Endothelial cell (in vitro differentiated cells): Measurements from ENCODE around the gene DEAF1. TPM values are rescaled to one million over a fixed set of nuclear protein-coding genes. Genes with fewer than 3 reads are reported as not detected.

Experiments used
- DNase-seq: peaks from one replicate; pipeline ENCODE4 v3.0.0; 2021; ENCODE audit warnings: low spot score
- H3K27ac Mint-ChIP-seq: one replicate; pipeline ENCODE4 v1.8.0; 2021; ENCODE audit warnings: mixed read lengths, inconsistent platforms; ENCODE audit not compliant: unreplicated experiment
- H3K27me3 Mint-ChIP-seq: one replicate; pipeline ENCODE4 v1.8.0; 2021; ENCODE audit warnings: mild to moderate bottlenecking, moderate library complexity, mixed read lengths, inconsistent platforms; ENCODE audit not compliant: unreplicated experiment
- H3K36me3 Mint-ChIP-seq: one replicate; pipeline ENCODE4 v1.8.0; 2021; ENCODE audit warnings: mild to moderate bottlenecking, low read depth, mixed read lengths, inconsistent platforms; ENCODE audit not compliant: unreplicated experiment
- H3K4me1 Mint-ChIP-seq: one replicate; pipeline ENCODE4 v1.8.0; 2021; ENCODE audit warnings: mild to moderate bottlenecking, mixed read lengths, inconsistent platforms; ENCODE audit not compliant: unreplicated experiment
- H3K4me3 Mint-ChIP-seq: one replicate; pipeline ENCODE4 v1.8.0; 2021; ENCODE audit warnings: mild to moderate bottlenecking, mixed read lengths, inconsistent platforms; ENCODE audit not compliant: unreplicated experiment
- H3K9me3 Mint-ChIP-seq: one replicate; pipeline ENCODE4 v1.8.0; 2021; ENCODE audit warnings: mixed read lengths, inconsistent platforms; ENCODE audit not compliant: unreplicated experiment
- total RNA-seq: library from RNA; stranded (reverse); fragmentation: NEBNext Ultra II Directional; extraction: Animal tissue kit (Norgen Biotek cat#: 25700); gene quantifications from one replicate; pipeline ENCODE4 v1.2.1, GENCODE V29; 2021; ENCODE audit not compliant: unreplicated experiment
- TF ChIP-seq, protein P1 (sequence below): fragments of 200-600 bp; sonication (generic); IDR thresholded peaks from one replicate; pipeline ENCODE4 v1.5.0; 2021; ENCODE audit warnings: antibody characterized with exemption; ENCODE audit not compliant: unreplicated experiment

DEAF1 gene
- total RNA-seq, 1 donor from 2014 or later: 118 TPM

DNA sequence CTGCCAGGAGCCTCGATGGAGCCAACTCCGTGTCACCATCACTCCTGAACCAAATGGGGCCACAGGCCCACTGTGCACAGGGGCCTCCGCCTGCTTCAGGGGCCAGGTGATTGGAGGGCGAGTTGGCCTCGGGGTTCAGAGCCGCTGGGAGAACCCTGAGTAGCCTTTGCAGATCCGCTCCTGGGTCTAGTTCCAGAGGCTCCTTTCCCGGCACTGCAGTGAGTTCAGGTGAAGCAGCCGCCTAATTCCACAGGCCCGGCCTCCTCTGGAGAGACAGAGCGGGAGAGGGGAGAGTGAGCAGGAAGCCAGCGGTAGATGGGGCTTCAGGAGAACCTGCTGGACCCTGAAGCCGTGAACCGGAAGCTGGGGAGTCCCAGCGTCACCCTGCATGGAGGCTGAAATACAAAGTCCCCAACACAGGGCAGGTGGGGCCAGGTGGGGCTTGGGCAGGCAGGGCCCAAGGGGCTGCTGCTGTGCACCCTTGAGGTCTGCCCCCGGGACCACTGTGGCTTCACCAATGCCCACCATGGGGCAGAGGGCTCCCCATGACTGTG, 35.4 kb downstream of the DEAF1 start:
- Mint-ChIP-seq H3K4me1 (no peaks in the 10 kb centered on the region), H3K4me3 (peak overlapping the region; percentile 56), H3K9me3 (no peaks in the 10 kb centered on the region), H3K36me3 (peaks cover 26% of the 10 kb centered on the region), H3K27me3 (peaks cover 7% of the 10 kb centered on the region), H3K27ac (no peak overlapping the region)
- no peak for DNase-seq
- TF ChIP-seq, protein P1, sequence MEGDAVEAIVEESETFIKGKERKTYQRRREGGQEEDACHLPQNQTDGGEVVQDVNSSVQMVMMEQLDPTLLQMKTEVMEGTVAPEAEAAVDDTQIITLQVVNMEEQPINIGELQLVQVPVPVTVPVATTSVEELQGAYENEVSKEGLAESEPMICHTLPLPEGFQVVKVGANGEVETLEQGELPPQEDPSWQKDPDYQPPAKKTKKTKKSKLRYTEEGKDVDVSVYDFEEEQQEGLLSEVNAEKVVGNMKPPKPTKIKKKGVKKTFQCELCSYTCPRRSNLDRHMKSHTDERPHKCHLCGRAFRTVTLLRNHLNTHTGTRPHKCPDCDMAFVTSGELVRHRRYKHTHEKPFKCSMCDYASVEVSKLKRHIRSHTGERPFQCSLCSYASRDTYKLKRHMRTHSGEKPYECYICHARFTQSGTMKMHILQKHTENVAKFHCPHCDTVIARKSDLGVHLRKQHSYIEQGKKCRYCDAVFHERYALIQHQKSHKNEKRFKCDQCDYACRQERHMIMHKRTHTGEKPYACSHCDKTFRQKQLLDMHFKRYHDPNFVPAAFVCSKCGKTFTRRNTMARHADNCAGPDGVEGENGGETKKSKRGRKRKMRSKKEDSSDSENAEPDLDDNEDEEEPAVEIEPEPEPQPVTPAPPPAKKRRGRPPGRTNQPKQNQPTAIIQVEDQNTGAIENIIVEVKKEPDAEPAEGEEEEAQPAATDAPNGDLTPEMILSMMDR: no peak

DNA sequence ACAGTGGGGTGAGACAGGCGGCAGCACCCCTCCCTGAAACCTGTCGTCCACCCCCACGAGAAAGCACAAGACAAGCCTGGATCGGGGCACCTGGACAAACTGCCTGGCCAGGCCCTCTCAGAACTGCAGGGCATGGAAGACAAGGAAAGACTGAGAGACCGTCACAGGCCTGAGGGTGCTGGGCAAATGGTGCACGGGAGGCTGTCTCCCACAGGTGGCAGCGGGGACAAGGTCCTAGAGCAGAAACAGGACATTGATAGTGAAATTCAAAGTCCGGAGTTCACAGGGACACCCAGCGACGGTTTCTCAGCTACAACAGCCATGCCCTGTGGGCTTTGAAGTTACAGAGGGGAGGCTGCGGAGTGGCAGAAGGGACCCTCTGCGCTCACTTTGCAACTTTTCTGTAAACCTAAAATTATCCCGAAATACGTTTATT, 37.3 kb downstream of the DEAF1 start:
- no peak overlapping the region for H3K4me3 Mint-ChIP-seq
- DNase-seq: no peak
- no peaks in the 10 kb centered on the region for H3K9me3 Mint-ChIP-seq
- H3K27me3 Mint-ChIP-seq: peaks cover 5% of the 10 kb centered on the region
- no peak overlapping the region for H3K27ac Mint-ChIP-seq
- H3K4me1 Mint-ChIP-seq: no peaks in the 10 kb centered on the region
- H3K36me3 Mint-ChIP-seq: peaks cover 13% of the 10 kb centered on the region
- TF ChIP-seq, protein P1: no peak

DNA sequence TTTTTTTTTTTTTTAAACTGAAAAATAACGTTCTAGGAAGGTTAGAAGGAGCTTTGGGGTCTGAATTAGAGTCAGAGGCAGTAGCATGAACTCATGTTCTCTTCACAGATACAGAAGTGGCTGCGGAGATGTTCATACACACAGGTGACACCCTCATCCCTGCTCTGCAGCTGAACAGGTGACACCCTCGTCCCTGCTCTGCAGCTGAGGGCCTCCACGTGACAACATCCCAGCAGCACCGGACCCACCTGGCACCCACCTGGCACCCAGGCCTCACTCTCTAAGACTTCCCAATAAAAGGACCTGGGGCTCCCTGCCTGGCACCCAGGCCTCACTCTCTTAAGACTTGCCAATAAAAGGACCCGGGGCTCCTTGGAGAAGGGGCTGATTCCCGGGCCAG, 38.2 kb downstream of the DEAF1 start:
- Mint-ChIP-seq H3K4me3 (no peak overlapping the region), H3K36me3 (peaks cover 19% of the 10 kb centered on the region), H3K4me1 (no peaks in the 10 kb centered on the region), H3K9me3 (no peaks in the 10 kb centered on the region), H3K27me3 (peaks cover 11% of the 10 kb centered on the region), H3K27ac (no peak overlapping the region)
- TF ChIP-seq, protein P1: no peak
- DNase-seq: no peak

DNA sequence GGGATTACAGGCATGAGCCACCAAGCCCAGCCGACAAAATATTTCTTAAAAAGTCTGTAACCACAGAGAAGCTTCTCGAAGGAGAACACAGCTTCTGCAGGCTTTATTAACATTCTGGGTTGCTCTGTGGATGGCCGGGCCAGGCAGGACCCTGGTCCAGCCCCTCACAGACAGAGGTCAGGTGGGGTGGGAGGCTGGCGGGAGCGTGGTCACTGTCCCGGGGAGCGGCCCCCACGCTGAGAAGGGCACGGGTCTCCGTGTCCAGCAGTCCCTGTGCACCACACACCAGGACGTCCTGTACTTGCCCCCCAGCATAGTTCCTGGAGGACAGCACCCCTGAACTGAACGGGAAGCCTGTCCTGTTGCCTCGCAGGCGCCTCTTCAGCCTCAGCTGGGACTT, 38.6 kb downstream of the DEAF1 start:
- no peak for DNase-seq

More for the DNA sequence above, 38.6 kb downstream of the DEAF1 start:
- no peak overlapping the region for H3K27ac Mint-ChIP-seq
- H3K9me3 Mint-ChIP-seq: no peaks in the 10 kb centered on the region
- H3K4me1 Mint-ChIP-seq: no peaks in the 10 kb centered on the region
- H3K27me3 Mint-ChIP-seq: peaks cover 11% of the 10 kb centered on the region
- H3K4me3 Mint-ChIP-seq: no peak overlapping the region
- peaks cover 20% of the 10 kb centered on the region for H3K36me3 Mint-ChIP-seq
- TF ChIP-seq, protein P1: no peak
